Neuronal stem cell (in vitro differentiated cells): ENCODE measurements around the gene PID1.

Experiments
- DNase-seq: peaks from one replicate; pipeline ENCODE4 v3.0.0-alpha.2; 2013; ENCODE audit warnings: low spot score
- H2AFZ ChIP-seq: one replicate; pipeline ENCODE4 v1.6.1; 2013; ENCODE audit warnings: mild to moderate bottlenecking, low read length, inconsistent platforms
- H2AK5ac ChIP-seq: 2 replicates; pipeline ENCODE4 v1.6.1; 2013; ENCODE audit warnings: low read depth, mild to moderate bottlenecking, inconsistent platforms, low read length, moderate library complexity, mixed read lengths
- H2BK120ac ChIP-seq: 2 replicates; pipeline ENCODE4 v1.6.1; 2013; ENCODE audit warnings: low read depth, mild to moderate bottlenecking, inconsistent platforms, low read length, moderate library complexity, mixed read lengths
- H2BK12ac ChIP-seq: one replicate; pipeline ENCODE4 v1.6.1; 2013; ENCODE audit warnings: low read length, inconsistent platforms
- H2BK15ac ChIP-seq: 2 replicates; pipeline ENCODE4 v1.6.1; 2013; ENCODE audit warnings: mild to moderate bottlenecking, low read length, inconsistent platforms, mixed read lengths
- H2BK5ac ChIP-seq: one replicate; pipeline ENCODE4 v1.6.1; 2013; ENCODE audit warnings: inconsistent platforms, mild to moderate bottlenecking, low read length, moderate library complexity
- H3K14ac ChIP-seq: one replicate; pipeline ENCODE4 v1.6.1; 2013; ENCODE audit warnings: low read length, inconsistent platforms
- H3K18ac ChIP-seq: 2 replicates; pipeline ENCODE4 v1.6.1; 2013; ENCODE audit warnings: low read length, inconsistent platforms
- H3K23ac ChIP-seq: 2 replicates; pipeline ENCODE4 v1.6.1; 2013; ENCODE audit warnings: low read depth, mild to moderate bottlenecking, mixed read lengths, low read length, inconsistent platforms; ENCODE audit not compliant: poor library complexity
- H3K27ac ChIP-seq: replicated peaks from 3 replicates; pipeline ENCODE4 v1.5.1; 2013; ENCODE audit warnings: low read length, inconsistent platforms
- H3K27me3 ChIP-seq, 3 experiments: 2 replicates each; pipeline ENCODE4 v1.6.1; 2013; ENCODE audit warnings: low read length in 3 of 3, mild to moderate bottlenecking in 2 of 3, inconsistent platforms in 1 of 3, low read depth in 1 of 3, mixed read lengths in 1 of 3, moderate library complexity in 1 of 3; ENCODE audit not compliant: control insufficient read depth in 3 of 3, insufficient read depth in 3 of 3
- H3K36me3 ChIP-seq, 2 donors: replicated peaks in 1 of 2; 2 replicates each; pipeline ENCODE4 v1.6.1; 2013; ENCODE audit warnings: low read length in 2 of 2; ENCODE audit not compliant: control insufficient read depth in 2 of 2, insufficient read depth in 2 of 2
- H3K4ac ChIP-seq: 2 replicates; pipeline ENCODE4 v1.6.1; 2013; ENCODE audit warnings: inconsistent platforms, mild to moderate bottlenecking, low read length, moderate library complexity
- H3K4me1 ChIP-seq, 2 donors: 1 replicate in 1 of 2; 2 replicates in 1 of 2; pipeline ENCODE4 v1.6.1; 2013; ENCODE audit warnings: low read length in 2 of 2, low read depth in 1 of 2; ENCODE audit not compliant: control insufficient read depth in 2 of 2, insufficient read depth in 1 of 2
- H3K4me2 ChIP-seq: one replicate; pipeline ENCODE4 v1.6.1; 2013; ENCODE audit warnings: mild to moderate bottlenecking, low read length, inconsistent platforms; ENCODE audit not compliant: insufficient read depth, poor library complexity, severe bottlenecking
- H3K4me3 ChIP-seq, 2 donors: 2 replicates each; pipeline ENCODE4 v1.5.1; 2013; ENCODE audit warnings: low read length in 2 of 2, mild to moderate bottlenecking in 2 of 2, inconsistent platforms in 1 of 2, moderate library complexity in 1 of 2
- H3K79me1 ChIP-seq: one replicate; pipeline ENCODE4 v1.6.1; 2013; ENCODE audit warnings: low read depth, mild to moderate bottlenecking, inconsistent platforms, low read length, moderate library complexity
- H3K9ac ChIP-seq: one replicate; pipeline ENCODE4 v1.6.1; 2013; ENCODE audit warnings: mild to moderate bottlenecking, low read depth, low read length, inconsistent platforms; ENCODE audit not compliant: poor library complexity
- H3K9me3 ChIP-seq, 2 donors: replicated peaks in 1 of 2; 2 replicates each; pipeline versions ENCODE3 to v1.6.1; 2013; ENCODE audit warnings: low read length in 2 of 2, mild to moderate bottlenecking in 2 of 2, inconsistent platforms in 1 of 2, low read depth in 1 of 2, mixed read lengths in 1 of 2, moderate library complexity in 1 of 2; ENCODE audit not compliant: control insufficient read depth in 2 of 2, insufficient read depth in 1 of 2
- H4K8ac ChIP-seq: one replicate; pipeline ENCODE4 v1.6.1; 2013; ENCODE audit warnings: low read depth, mild to moderate bottlenecking, inconsistent platforms, low read length, moderate library complexity
- H4K91ac ChIP-seq: one replicate; pipeline ENCODE4 v1.6.1; 2013; ENCODE audit warnings: low read length, low read depth, mild to moderate bottlenecking, inconsistent platforms; ENCODE audit not compliant: poor library complexity
- WGBS, 2 donors: extraction: QIAGEN DNeasy Blood & Tissue Kit; methylation state at CpG; one replicate each; pipeline ENCODE4 v1.1.7; 2013; ENCODE audit warnings: missing lambda C conversion rate in 2 of 2, mixed read lengths in 1 of 2; ENCODE audit not compliant: insufficient read length in 2 of 2, insufficient replicate concordance in 1 of 2; ENCODE audit errors: extremely low coverage in 2 of 2; 5-methylcytosine and 5-hydroxymethylcytosine counted together

The PID1 gene

DNA sequence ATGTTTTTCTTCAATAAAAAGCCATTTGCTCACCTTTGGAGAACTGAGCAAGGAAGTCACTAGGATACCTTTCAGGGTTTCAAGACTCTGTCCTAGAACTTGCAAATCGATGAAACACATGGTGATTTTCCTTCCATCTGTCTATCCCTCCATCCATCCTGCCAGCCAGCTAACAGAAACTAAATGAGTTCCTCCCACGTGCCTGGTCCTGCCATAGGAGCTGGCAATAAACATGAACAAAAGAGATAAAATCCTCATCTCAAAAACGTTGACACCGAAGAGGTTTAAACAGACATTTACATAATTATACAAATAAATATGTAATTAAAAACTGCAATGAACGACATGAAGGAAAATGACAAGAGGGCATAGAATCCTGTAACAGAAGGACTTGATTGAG, 249.0 kb downstream of the PID1 start:
- no peaks in the 10 kb centered on the region for H3K36me3 ChIP-seq

DNA sequence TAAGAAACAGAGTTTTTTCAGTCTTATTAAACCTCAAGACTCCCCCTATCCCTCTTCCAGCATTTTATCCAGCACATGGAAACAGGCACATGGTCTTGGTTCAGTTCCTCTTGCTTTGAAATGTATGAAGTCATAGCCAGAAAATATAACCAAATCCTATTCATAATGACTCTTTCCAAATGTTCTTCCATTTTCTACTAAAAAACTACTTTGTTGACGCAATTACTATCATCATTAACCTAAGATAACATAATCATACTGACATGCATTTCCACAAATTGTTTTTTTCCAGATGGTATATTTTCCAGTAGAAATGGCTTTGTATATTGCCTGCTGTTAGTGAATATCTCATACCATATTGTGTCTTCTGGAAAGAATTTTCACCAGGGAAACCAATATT, 261.3 kb downstream of the PID1 start:
- Histone ChIP-seq H3K14ac (no peak overlapping the region), H3K4me2 (no peak overlapping the region), H2BK5ac (no peak overlapping the region), H2AFZ (no peak overlapping the region), H2BK12ac (no peak overlapping the region), H2BK120ac (no peak overlapping the region), H3K27me3 (no peaks in the 10 kb centered on the region), H3K79me1 (peaks cover 2% of the 10 kb centered on the region), H3K9me3 (no peaks in the 10 kb centered on the region), H2BK15ac (no peak overlapping the region), H3K9ac (no peak overlapping the region), H3K18ac (no peak overlapping the region), H3K23ac (no peak overlapping the region), H2AK5ac (no peak overlapping the region), H3K4ac (no peak overlapping the region), H4K8ac (no peak overlapping the region), H4K91ac (no peak overlapping the region), H3K36me3 (no peaks in the 10 kb centered on the region), H3K4me1 (no peaks in the 10 kb centered on the region), H3K4me3 (no peak overlapping the region), H3K27ac (no peak overlapping the region)
- DNase-seq: no peak
- 100% methylated on average over 1 of the region's 1 CpG for WGBS, 2 donors

More for the DNA sequence above, 249.0 kb downstream of the PID1 start:
- H2BK15ac ChIP-seq: no peak overlapping the region
- H3K23ac ChIP-seq: no peak overlapping the region
- no peak overlapping the region for H2BK5ac ChIP-seq
- H2AFZ ChIP-seq: no peak overlapping the region
- no peak overlapping the region for H3K14ac ChIP-seq
- no peaks in the 10 kb centered on the region for H3K9me3 ChIP-seq
- H2BK12ac ChIP-seq: no peak overlapping the region
- no peaks in the 10 kb centered on the region for H3K27me3 ChIP-seq
- no peaks in the 10 kb centered on the region for H3K4me1 ChIP-seq
- no peak overlapping the region for H4K8ac ChIP-seq
- no peak overlapping the region for H3K4me3 ChIP-seq
- H3K79me1 ChIP-seq: no peaks in the 10 kb centered on the region
- no peak overlapping the region for H3K4ac ChIP-seq
- no peak overlapping the region for H3K9ac ChIP-seq
- H3K4me2 ChIP-seq: no peak overlapping the region
- DNase-seq: no peak
- no peak overlapping the region for H4K91ac ChIP-seq
- H2AK5ac ChIP-seq: no peak overlapping the region
- WGBS, 2 donors: no CpG with 5 or more reads among the region's 5 CpGs
- no peak overlapping the region for H3K18ac ChIP-seq
- no peak overlapping the region for H3K27ac ChIP-seq
- no peak overlapping the region for H2BK120ac ChIP-seq

DNA sequence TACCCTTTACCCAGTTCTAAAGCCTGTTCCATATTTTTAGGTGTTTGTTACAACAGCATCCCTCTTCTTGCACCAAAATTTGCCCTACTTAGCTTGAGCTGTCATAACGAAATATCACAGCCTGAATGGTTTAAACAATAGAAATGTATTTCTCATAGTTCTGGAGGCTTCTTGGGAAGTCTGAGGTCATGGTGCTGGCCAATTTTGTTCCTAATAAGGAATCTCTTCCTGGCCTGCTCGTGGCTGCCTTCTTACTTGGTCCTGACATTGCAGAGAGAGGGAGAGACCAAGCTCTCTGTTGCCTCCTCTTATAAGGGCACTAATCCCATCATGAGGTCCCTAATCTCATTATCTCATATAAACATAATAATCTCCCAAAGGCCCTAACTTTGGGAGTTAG, 267.8 kb downstream of the PID1 start:
- Histone ChIP-seq H3K4ac (no peak overlapping the region), H3K18ac (no peak overlapping the region), H2BK120ac (no peak overlapping the region), H2BK15ac (no peak overlapping the region), H3K4me2 (no peak overlapping the region), H2BK5ac (no peak overlapping the region), H3K27me3 (no peaks in the 10 kb centered on the region), H4K8ac (no peak overlapping the region), H2AFZ (no peak overlapping the region), H3K27ac (no peak overlapping the region), H4K91ac (no peak overlapping the region), H3K9me3 (peaks cover 0 to 6% of the 10 kb centered on the region in 2 donors), H3K79me1 (peaks cover 2% of the 10 kb centered on the region), H3K14ac (no peak overlapping the region), H2BK12ac (no peak overlapping the region), H3K36me3 (no peaks in the 10 kb centered on the region), H3K4me3 (no peak overlapping the region), H3K23ac (no peak overlapping the region), H3K4me1 (no peaks in the 10 kb centered on the region), H2AK5ac (no peak overlapping the region), H3K9ac (no peak overlapping the region)
- no CpG with 5 or more reads among the region's 2 CpGs for WGBS, 2 donors
- no peak for DNase-seq

DNA sequence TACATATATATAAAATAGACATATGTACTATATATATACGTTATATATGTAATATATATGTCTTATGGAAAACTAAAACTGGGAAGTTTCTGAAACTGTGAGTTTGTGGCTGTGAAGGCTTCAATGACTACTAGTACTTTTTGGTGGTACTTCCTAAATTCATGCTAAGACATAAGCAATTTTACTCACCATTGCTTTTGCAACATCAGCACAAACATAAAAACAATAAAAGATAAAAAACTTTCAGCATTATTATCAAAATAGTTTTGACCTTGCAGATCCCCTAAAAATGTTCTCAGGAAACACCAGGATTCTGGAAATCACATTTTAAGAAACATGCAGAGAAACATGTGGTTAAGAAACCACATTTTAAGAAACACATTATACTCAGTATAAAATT, 269.9 kb downstream of the PID1 start:
- Histone ChIP-seq H3K27ac (no peak overlapping the region), H3K4ac (no peak overlapping the region), H3K4me2 (no peak overlapping the region), H3K79me1 (no peaks in the 10 kb centered on the region), H3K4me1 (no peaks in the 10 kb centered on the region), H3K9me3 (peaks cover 0 to 6% of the 10 kb centered on the region in 2 donors), H2AK5ac (no peak overlapping the region), H2BK5ac (no peak overlapping the region), H2AFZ (no peak overlapping the region), H3K27me3 (no peaks in the 10 kb centered on the region), H4K8ac (no peak overlapping the region), H3K9ac (no peak overlapping the region), H3K23ac (no peak overlapping the region), H3K14ac (no peak overlapping the region), H2BK120ac (no peak overlapping the region), H3K36me3 (no peaks in the 10 kb centered on the region), H2BK15ac (no peak overlapping the region), H4K91ac (no peak overlapping the region), H3K4me3 (no peak overlapping the region), H3K18ac (no peak overlapping the region), H2BK12ac (no peak overlapping the region)
- DNase-seq: no peak
- WGBS, 2 donors: no CpG with 5 or more reads among the region's 1 CpG
